ENCODE data around the gene SARM1. TPM values are rescaled to one million over a fixed set of nuclear protein-coding genes. Genes with fewer than 3 reads are reported as not detected.
"Not testable (repeated sequence)": the region's sequence is repeated elsewhere in the genome, so short reads cannot be mapped to it uniquely, and the experiment has no call there.

SARM1 gene
- polyA plus RNA-seq, 2 donors: 3.0 to 4.4 TPM

GRCh38 chr17:28427371-28427770, 55.9 kb downstream of the SARM1 start:
- H3K4me1 ChIP-seq (ENCODE audit: control insufficient read depth in 2 of 2, insufficient read depth in 2 of 2, low read length in 1 of 2): no peaks in the 10 kb centered on the region
- H3K4me3 ChIP-seq (ENCODE audit: low read depth in 1 of 2, low read length in 2 of 2): no peak overlapping the region
- WGBS, 2 donors: 70% methylated on average over 5 of the region's 5 CpGs
- no peaks in the 10 kb centered on the region for H3K27me3 ChIP-seq (ENCODE audit: control insufficient read depth in 1 of 2, insufficient read depth in 2 of 2, low read length in 2 of 2)
- no peaks in the 10 kb centered on the region for H3K9me3 ChIP-seq (ENCODE audit: control insufficient read depth in 2 of 2, insufficient read depth in 1 of 2, low read depth in 1 of 2, low read length in 1 of 2)
- H3K36me3 ChIP-seq (ENCODE audit: control insufficient read depth in 2 of 2, insufficient read depth in 2 of 2, low read length in 1 of 2): no peaks in the 10 kb centered on the region
- H3K27ac ChIP-seq (ENCODE audit: low read depth in 2 of 2, low read length in 1 of 2): no peak overlapping the region

GRCh38 chr17:28427982-28428381, 56.5 kb downstream of the SARM1 start:
- H3K27ac ChIP-seq (ENCODE audit: low read depth in 2 of 2, low read length in 1 of 2); H3K36me3 ChIP-seq (ENCODE audit: control insufficient read depth in 2 of 2, insufficient read depth in 2 of 2, low read length in 1 of 2); H3K9me3 ChIP-seq (ENCODE audit: control insufficient read depth in 2 of 2, insufficient read depth in 1 of 2, low read depth in 1 of 2, low read length in 1 of 2); H3K27me3 ChIP-seq (ENCODE audit: control insufficient read depth in 1 of 2, insufficient read depth in 2 of 2, low read length in 2 of 2); H3K4me1 ChIP-seq (ENCODE audit: control insufficient read depth in 2 of 2, insufficient read depth in 2 of 2, low read length in 1 of 2); H3K4me3 ChIP-seq (ENCODE audit: low read depth in 1 of 2, low read length in 2 of 2): not testable (repeated sequence)
- WGBS, 2 donors: 81% methylated on average over 4 of the region's 4 CpGs

- 42 to 64% methylated on average over 1 of the region's 1 CpG for WGBS, 2 donors
- H3K4me1 ChIP-seq (ENCODE audit: control insufficient read depth in 2 of 2, insufficient read depth in 2 of 2, low read length in 1 of 2): no peaks in the 10 kb centered on the region
- H3K36me3 ChIP-seq (ENCODE audit: control insufficient read depth in 2 of 2, insufficient read depth in 2 of 2, low read length in 1 of 2): no peaks in the 10 kb centered on the region
- no peak overlapping the region for H3K27ac ChIP-seq (ENCODE audit: low read depth in 2 of 2, low read length in 1 of 2)
- H3K27me3 ChIP-seq (ENCODE audit: control insufficient read depth in 1 of 2, insufficient read depth in 2 of 2, low read length in 2 of 2): no peaks in the 10 kb centered on the region
- no peak overlapping the region for H3K4me3 ChIP-seq (ENCODE audit: low read depth in 1 of 2, low read length in 2 of 2)
- H3K9me3 ChIP-seq (ENCODE audit: control insufficient read depth in 2 of 2, insufficient read depth in 1 of 2, low read depth in 1 of 2, low read length in 1 of 2): no peaks in the 10 kb centered on the region
These were observed 62.2 kb downstream of the SARM1 start for GRCh38 chr17:28433721-28434120.

GRCh38 chr17:28434326-28434725, 62.8 kb downstream of the SARM1 start:
- H3K27ac ChIP-seq (ENCODE audit: low read depth in 2 of 2, low read length in 1 of 2); H3K27me3 ChIP-seq (ENCODE audit: control insufficient read depth in 1 of 2, insufficient read depth in 2 of 2, low read length in 2 of 2); H3K4me3 ChIP-seq (ENCODE audit: low read depth in 1 of 2, low read length in 2 of 2); H3K36me3 ChIP-seq (ENCODE audit: control insufficient read depth in 2 of 2, insufficient read depth in 2 of 2, low read length in 1 of 2); H3K9me3 ChIP-seq (ENCODE audit: control insufficient read depth in 2 of 2, insufficient read depth in 1 of 2, low read depth in 1 of 2, low read length in 1 of 2); H3K4me1 ChIP-seq (ENCODE audit: control insufficient read depth in 2 of 2, insufficient read depth in 2 of 2, low read length in 1 of 2): not testable (repeated sequence)
- WGBS, 2 donors: 59 to 63% methylated on average over 8 of the region's 8 CpGs

GRCh38 chr17:28443901-28444638, 72.6 kb downstream of the SARM1 start:
- WGBS, 2 donors: 81 to 88% methylated on average over 8 to 9 of the region's 9 CpGs

GRCh38 chr17:28446716-28447395, 75.4 kb downstream of the SARM1 start:
- Histone ChIP-seq H3K9me3 (ENCODE audit: control insufficient read depth in 2 of 2, insufficient read depth in 1 of 2, low read depth in 1 of 2, low read length in 1 of 2) (no peaks in the 10 kb centered on the region), H3K4me1 (ENCODE audit: control insufficient read depth in 2 of 2, insufficient read depth in 2 of 2, low read length in 1 of 2) (no peaks in the 10 kb centered on the region), H3K27me3 (ENCODE audit: control insufficient read depth in 1 of 2, insufficient read depth in 2 of 2, low read length in 2 of 2) (no peaks in the 10 kb centered on the region), H3K4me3 (ENCODE audit: low read depth in 1 of 2, low read length in 2 of 2) (no peak overlapping the region), H3K27ac (ENCODE audit: low read depth in 2 of 2, low read length in 1 of 2) (no peak overlapping the region), H3K36me3 (ENCODE audit: control insufficient read depth in 2 of 2, insufficient read depth in 2 of 2, low read length in 1 of 2) (no peaks in the 10 kb centered on the region)
- 79 to 82% methylated on average over 8 of the region's 8 CpGs for WGBS, 2 donors

More at GRCh38 chr17:28443901-28444638, 72.6 kb downstream of the SARM1 start:
- Histone ChIP-seq H3K9me3 (ENCODE audit: control insufficient read depth in 2 of 2, insufficient read depth in 1 of 2, low read depth in 1 of 2, low read length in 1 of 2) (no peaks in the 10 kb centered on the region), H3K27ac (ENCODE audit: low read depth in 2 of 2, low read length in 1 of 2) (no peak overlapping the region), H3K4me3 (ENCODE audit: low read depth in 1 of 2, low read length in 2 of 2) (no peak overlapping the region), H3K4me1 (ENCODE audit: control insufficient read depth in 2 of 2, insufficient read depth in 2 of 2, low read length in 1 of 2) (no peaks in the 10 kb centered on the region), H3K36me3 (ENCODE audit: control insufficient read depth in 2 of 2, insufficient read depth in 2 of 2, low read length in 1 of 2) (no peaks in the 10 kb centered on the region), H3K27me3 (ENCODE audit: control insufficient read depth in 1 of 2, insufficient read depth in 2 of 2, low read length in 2 of 2) (no peaks in the 10 kb centered on the region)

- Histone ChIP-seq H3K4me3 (ENCODE audit: low read depth in 1 of 2, low read length in 2 of 2) (no peak overlapping the region), H3K4me1 (ENCODE audit: control insufficient read depth in 2 of 2, insufficient read depth in 2 of 2, low read length in 1 of 2) (no peaks in the 10 kb centered on the region), H3K27ac (ENCODE audit: low read depth in 2 of 2, low read length in 1 of 2) (no peak overlapping the region), H3K36me3 (ENCODE audit: control insufficient read depth in 2 of 2, insufficient read depth in 2 of 2, low read length in 1 of 2) (no peaks in the 10 kb centered on the region), H3K27me3 (ENCODE audit: control insufficient read depth in 1 of 2, insufficient read depth in 2 of 2, low read length in 2 of 2) (no peaks in the 10 kb centered on the region), H3K9me3 (ENCODE audit: control insufficient read depth in 2 of 2, insufficient read depth in 1 of 2, low read depth in 1 of 2, low read length in 1 of 2) (no peaks in the 10 kb centered on the region)
- 68 to 69% methylated on average over 5 of the region's 5 CpGs for WGBS, 2 donors
These were observed 75.9 kb downstream of the SARM1 start for GRCh38 chr17:28447396-28447760.

GRCh38 chr17:28449859-28450258, 78.4 kb downstream of the SARM1 start:
- H3K27me3 ChIP-seq (ENCODE audit: control insufficient read depth in 1 of 2, insufficient read depth in 2 of 2, low read length in 2 of 2): no peaks in the 10 kb centered on the region
- 87 to 94% methylated on average over 1 of the region's 1 CpG for WGBS, 2 donors
- no peak overlapping the region for H3K4me3 ChIP-seq (ENCODE audit: low read depth in 1 of 2, low read length in 2 of 2)
- H3K27ac ChIP-seq (ENCODE audit: low read depth in 2 of 2, low read length in 1 of 2): no peak overlapping the region
- no peaks in the 10 kb centered on the region for H3K36me3 ChIP-seq (ENCODE audit: control insufficient read depth in 2 of 2, insufficient read depth in 2 of 2, low read length in 1 of 2)
- H3K9me3 ChIP-seq (ENCODE audit: control insufficient read depth in 2 of 2, insufficient read depth in 1 of 2, low read depth in 1 of 2, low read length in 1 of 2): no peaks in the 10 kb centered on the region
- no peaks in the 10 kb centered on the region for H3K4me1 ChIP-seq (ENCODE audit: control insufficient read depth in 2 of 2, insufficient read depth in 2 of 2, low read length in 1 of 2)
